Measurements from ENCODE around the gene C1QTNF8.
A peak's percentile ranks its signal among the peaks of the same experiment; 100 is the strongest.

C1QTNF8 gene

GRCh38 chr16:1089822-1090619 lies 6.0 kb downstream of the C1QTNF8 start:
- TF ChIP-seq KLF9 (tag by site-specific recombination; IDR thresholded peaks at IDR 0.05; ENCODE audit: low read depth) (0 out of 2 replicates have a peak, but pooled peaks have one; percentile 23), ZNF600 (tag by site-specific recombination; IDR thresholded peaks at IDR 0.05) (no peak), PRDM10 (tag by site-specific recombination; IDR thresholded peaks at IDR 0.05) (no peak), GLIS1 (tag by site-specific recombination; IDR thresholded peaks at IDR 0.05) (peak; percentile 28; the same call in 1 of the 2 replicates), KLF1 (tag by site-specific recombination; IDR thresholded peaks at IDR 0.05) (0 out of 2 replicates have a peak, but pooled peaks have one; percentile 9)
- Histone ChIP-seq H3K4me3 (ENCODE audit: low read depth, low read length) (no peak overlapping the region), H3K27ac (ENCODE audit: extremely low read depth, low read depth, low read length) (no peak overlapping the region), H3K36me3 (ENCODE audit: control insufficient read depth in 2 of 2, insufficient read depth in 1 of 2, low read length in 2 of 2) (no peaks in the 10 kb centered on the region), H3K4me1 (ENCODE audit: control insufficient read depth, insufficient read depth, low read length) (peaks cover 4% of the 10 kb centered on the region; the same call in 1 of the 2 replicates), H3K9me3 (ENCODE audit: control insufficient read depth, insufficient read depth, low read depth, low read length) (no peaks in the 10 kb centered on the region)
- POLR2A ChIA-PET: no interaction called here
- CTCF ChIA-PET: no interaction called here

GRCh38 chr16:1089439-1089821 lies 6.6 kb downstream of the C1QTNF8 start:
- Histone ChIP-seq H3K4me3 (ENCODE audit: low read depth, low read length) (no peak overlapping the region), H3K27ac (ENCODE audit: extremely low read depth, low read depth, low read length) (no peak overlapping the region), H3K36me3 (ENCODE audit: control insufficient read depth in 2 of 2, insufficient read depth in 1 of 2, low read length in 2 of 2) (no peaks in the 10 kb centered on the region), H3K9me3 (ENCODE audit: control insufficient read depth, insufficient read depth, low read depth, low read length) (no peaks in the 10 kb centered on the region), H3K4me1 (ENCODE audit: control insufficient read depth, insufficient read depth, low read length) (peaks cover 4% of the 10 kb centered on the region; the same call in 1 of the 2 replicates)
- CTCF ChIA-PET: no interaction called here
- no peak for TF ChIP-seq ZNF664 (tag by site-specific recombination; IDR thresholded peaks at IDR 0.05)
- no peak for TF ChIP-seq ZNF211 (tag by site-specific recombination; IDR thresholded peaks at IDR 0.05; ENCODE audit: low read depth)
- TF ChIP-seq PRDM4 (tag by site-specific recombination; IDR thresholded peaks at IDR 0.05): no peak
- no peak for TF ChIP-seq YY2 (tag by site-specific recombination; IDR thresholded peaks at IDR 0.05)
- TF ChIP-seq ZSCAN30 (tag by site-specific recombination; IDR thresholded peaks at IDR 0.05): no peak
- TF ChIP-seq ZNF223 (tag by site-specific recombination; IDR thresholded peaks at IDR 0.05): no peak
- no peak for TF ChIP-seq ZNF580 (tag by site-specific recombination; IDR thresholded peaks at IDR 0.05)
- TF ChIP-seq KLF10 (tag by site-specific recombination; IDR thresholded peaks at IDR 0.05): no peak
- TF ChIP-seq ZNF10 (tag by site-specific recombination; IDR thresholded peaks at IDR 0.05): no peak
- TF ChIP-seq BCL11A (tag by site-specific recombination; IDR thresholded peaks at IDR 0.05; ENCODE audit: low read depth): no peak
- POLR2A ChIA-PET: no interaction called here
